ENCODE measurements around the gene ZNF302. TPM values are rescaled to one million over a fixed set of nuclear protein-coding genes. Genes with fewer than 3 reads are reported as not detected.
"Not testable (repeated sequence)": the region's sequence is repeated elsewhere in the genome, so short reads cannot be mapped to it uniquely, and the experiment has no call there.

Gene ZNF302
- total RNA-seq, 1 experiment from 2014 or later, result 4.3 TPM

- H3K27me3 ChIP-seq, result no peaks in the 10 kb centered on the region
- H3K9me3 ChIP-seq, result no peaks in the 10 kb centered on the region
- DNase-seq, result no peak
- peak overlapping the region; percentile 39 for H3K4me3 ChIP-seq
- H3K36me3 ChIP-seq, result no peaks in the 10 kb centered on the region
These were observed 10.0 kb upstream of the ZNF302 start for GRCh38 chr19:34667349-34668076.

GRCh38 chr19:34668077-34668689 is 9.3 kb upstream of the ZNF302 start:
- H3K36me3 ChIP-seq, H3K4me3 ChIP-seq, H3K27me3 ChIP-seq, DNase-seq, H3K9me3 ChIP-seq: not testable (repeated sequence)

- H3K36me3 ChIP-seq, H3K27me3 ChIP-seq, H3K9me3 ChIP-seq, H3K4me3 ChIP-seq, DNase-seq: not testable (repeated sequence)
These were observed 8.8 kb upstream of the ZNF302 start for GRCh38 chr19:34668690-34669089.

GRCh38 chr19:34669305-34669704 is 8.2 kb upstream of the ZNF302 start:
- no peak for DNase-seq
- Histone ChIP-seq H3K27me3 (no peaks in the 10 kb centered on the region), H3K4me3 (no peak overlapping the region), H3K9me3 (no peaks in the 10 kb centered on the region), H3K36me3 (no peaks in the 10 kb centered on the region)

- Histone ChIP-seq H3K4me3 (no peak overlapping the region), H3K36me3 (no peaks in the 10 kb centered on the region), H3K9me3 (peaks cover 6% of the 10 kb centered on the region; the same call in 1 of the 2 replicates), H3K27me3 (no peaks in the 10 kb centered on the region)
- no peak for DNase-seq
These were observed 5.5 kb upstream of the ZNF302 start for GRCh38 chr19:34671972-34672371.

GRCh38 chr19:34673590-34673989 is 3.9 kb upstream of the ZNF302 start:
- H3K27me3 ChIP-seq, result no peaks in the 10 kb centered on the region
- H3K9me3 ChIP-seq, result peaks cover 15% of the 10 kb centered on the region
- H3K4me3 ChIP-seq, result no peak overlapping the region
- DNase-seq, result no peak
- H3K36me3 ChIP-seq, result peaks cover 2% of the 10 kb centered on the region

- Histone ChIP-seq H3K4me3 (no peak overlapping the region), H3K9me3 (peaks cover 20% of the 10 kb centered on the region), H3K27me3 (no peaks in the 10 kb centered on the region), H3K36me3 (peaks cover 15% of the 10 kb centered on the region)
- DNase-seq, result no peak
These were observed 2.2 kb upstream of the ZNF302 start for GRCh38 chr19:34675250-34675649.

GRCh38 chr19:34675919-34676318 is 1.6 kb upstream of the ZNF302 start:
- H3K27me3 ChIP-seq, result no peaks in the 10 kb centered on the region

GRCh38 chr19:34676697-34677385 is 637 bp upstream of the ZNF302 start, which contains the start of gene SCGB2B2:
SCGB2B2 (minus strand) TSS chr19:34677159; CDS start chr19:34594563, 82,596 bp downstream.
- no peak for DNase-seq
- H3K9me3 ChIP-seq, result peaks cover 24% of the 10 kb centered on the region
- no peaks in the 10 kb centered on the region for H3K27me3 ChIP-seq

More at GRCh38 chr19:34675919-34676318, 1.6 kb upstream of the ZNF302 start:
- Histone ChIP-seq H3K36me3 (peaks cover 15% of the 10 kb centered on the region), H3K4me3 (no peak overlapping the region), H3K9me3 (peaks cover 22% of the 10 kb centered on the region)
- no peak for DNase-seq

GRCh38 chr19:34678085-34678412 is 571 bp downstream of the ZNF302 start:
- H3K9me3 ChIP-seq, result peaks cover 29% of the 10 kb centered on the region
- DNase-seq, result no peak
- peaks cover 25% of the 10 kb centered on the region for H3K36me3 ChIP-seq
- peak overlapping the region; percentile 64 for H3K4me3 ChIP-seq
- no peaks in the 10 kb centered on the region for H3K27me3 ChIP-seq

More at GRCh38 chr19:34676697-34677385, 637 bp upstream of the ZNF302 start, which contains the start of gene SCGB2B2:
- Histone ChIP-seq H3K4me3 (peak within 1 kb of the TSS; percentile 64), H3K36me3 (peaks cover 17% of the 10 kb centered on the region)

GRCh38 chr19:34678421-34678820 is 943 bp downstream of the ZNF302 start:
- H3K9me3 ChIP-seq, result peaks cover 33% of the 10 kb centered on the region
- H3K27me3 ChIP-seq, result no peaks in the 10 kb centered on the region
- H3K36me3 ChIP-seq, result peaks cover 29% of the 10 kb centered on the region
- no peak overlapping the region for H3K4me3 ChIP-seq
- DNase-seq, result no peak

GRCh38 chr19:34681478-34681877 is 4.0 kb downstream of the ZNF302 start:
- Histone ChIP-seq H3K4me3 (no peak overlapping the region), H3K9me3 (peaks cover 53% of the 10 kb centered on the region), H3K27me3 (no peaks in the 10 kb centered on the region), H3K36me3 (peaks cover 39% of the 10 kb centered on the region)
- no peak for DNase-seq

- DNase-seq, H3K4me3 ChIP-seq, H3K27me3 ChIP-seq: not testable (repeated sequence)
- H3K9me3 ChIP-seq, result peaks cover 37% of the 10 kb centered on the region
- H3K36me3 ChIP-seq, result peaks cover 24% of the 10 kb centered on the region
These were observed 7.8 kb downstream of the ZNF302 start for GRCh38 chr19:34685266-34685665.

GRCh38 chr19:34686455-34686854 is 9.0 kb downstream of the ZNF302 start:
- H3K9me3 ChIP-seq, result peaks cover 35% of the 10 kb centered on the region
- no peak overlapping the region for H3K4me3 ChIP-seq
- H3K27me3 ChIP-seq, result no peaks in the 10 kb centered on the region
- H3K36me3 ChIP-seq, result peaks cover 24% of the 10 kb centered on the region
- no peak for DNase-seq

GRCh38 chr19:34687348-34687747 is 9.9 kb downstream of the ZNF302 start:
- no peak overlapping the region for H3K4me3 ChIP-seq
- DNase-seq, result no peak
- H3K36me3 ChIP-seq, result peaks cover 18% of the 10 kb centered on the region
- H3K27me3 ChIP-seq, result no peaks in the 10 kb centered on the region
- H3K9me3 ChIP-seq, result peaks cover 29% of the 10 kb centered on the region

- Histone ChIP-seq H3K27me3 (no peaks in the 10 kb centered on the region), H3K36me3 (peaks cover 9% of the 10 kb centered on the region), H3K9me3 (peaks cover 22% of the 10 kb centered on the region), H3K4me3 (no peak overlapping the region)
- DNase-seq, result no peak
These were observed 11.1 kb downstream of the ZNF302 start for GRCh38 chr19:34688592-34688991.

- no peak overlapping the region for H3K4me3 ChIP-seq
- no peaks in the 10 kb centered on the region for H3K27me3 ChIP-seq
- peaks cover 7% of the 10 kb centered on the region; the same call in 1 of the 2 replicates for H3K9me3 ChIP-seq
- H3K36me3 ChIP-seq, result no peaks in the 10 kb centered on the region
- no peak for DNase-seq
These were observed 12.9 kb downstream of the ZNF302 start for GRCh38 chr19:34690372-34690771.
